Progenitor cell of endocrine pancreas (in vitro differentiated cells): ENCODE results near the gene MACROD2. TPM values are rescaled to one million over a fixed set of nuclear protein-coding genes. Genes with fewer than 3 reads are reported as not detected.

Source experiments
- DNase-seq: peaks from one replicate; pipeline ENCODE4 v3.0.0; 2021; ENCODE audit warnings: low spot score; ENCODE audit not compliant: unreplicated experiment
- H3K27ac Mint-ChIP-seq: 2 replicates; pipeline ENCODE4 v1.8.0; 2021; ENCODE audit warnings: mild to moderate bottlenecking, moderate library complexity, mixed read lengths
- H3K27me3 Mint-ChIP-seq: 2 replicates; pipeline ENCODE4 v1.8.0; 2021; ENCODE audit warnings: mixed read lengths
- H3K36me3 Mint-ChIP-seq: 2 replicates; pipeline ENCODE4 v1.8.0; 2022; ENCODE audit warnings: mixed read lengths; ENCODE audit not compliant: insufficient read depth
- H3K4me1 Mint-ChIP-seq: 2 replicates; pipeline ENCODE4 v1.8.0; 2021; ENCODE audit warnings: low read depth, mixed read lengths
- H3K4me3 Mint-ChIP-seq: 2 replicates; pipeline ENCODE4 v1.8.0; 2021; ENCODE audit warnings: low read depth, mild to moderate bottlenecking, moderate library complexity, mixed read lengths
- H3K9me3 Mint-ChIP-seq: 2 replicates; pipeline ENCODE4 v1.8.0; 2021; ENCODE audit warnings: low read depth, mixed read lengths
- total RNA-seq: library from RNA; stranded (reverse); gene quantifications from 2 replicates; pipeline ENCODE4 v1.2.1, GENCODE V29; 2021
- TF ChIP-seq, protein P1 (sequence below): fragments of 200-600 bp; sonication (generic); IDR thresholded peaks from one replicate; pipeline ENCODE4 v1.5.0; 2021; ENCODE audit warnings: antibody characterized with exemption, mild to moderate bottlenecking; ENCODE audit not compliant: unreplicated experiment

MACROD2 gene
- total RNA-seq, 1 donor from 2014 or later, result 7.6 TPM

DNA sequence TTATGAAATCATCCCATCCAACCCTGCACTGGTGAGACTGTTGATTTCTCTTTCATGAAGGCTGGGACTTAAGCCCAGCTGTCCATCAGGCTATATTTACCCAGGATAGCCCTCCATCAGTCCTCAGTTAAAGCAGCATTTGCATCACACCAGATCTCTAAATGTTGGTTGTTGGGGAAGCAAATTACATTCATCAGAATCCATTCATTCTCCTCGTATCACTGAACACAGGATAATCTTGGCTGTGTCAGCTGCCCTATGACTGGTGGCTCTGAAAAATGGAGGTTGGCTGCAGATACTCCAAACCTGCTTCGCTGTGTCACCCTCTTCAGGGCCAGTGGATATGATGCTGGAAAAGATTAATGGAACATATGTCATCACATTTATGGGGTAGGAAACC, 1859.6 kb downstream of the MACROD2 start:
- peaks cover 7% of the 10 kb centered on the region for H3K4me1 Mint-ChIP-seq
- no peak overlapping the region for H3K4me3 Mint-ChIP-seq
- no peak for DNase-seq
- H3K9me3 Mint-ChIP-seq, result no peaks in the 10 kb centered on the region
- no peaks in the 10 kb centered on the region for H3K36me3 Mint-ChIP-seq
- peaks cover 2% of the 10 kb centered on the region for H3K27me3 Mint-ChIP-seq
- TF ChIP-seq, protein P1, sequence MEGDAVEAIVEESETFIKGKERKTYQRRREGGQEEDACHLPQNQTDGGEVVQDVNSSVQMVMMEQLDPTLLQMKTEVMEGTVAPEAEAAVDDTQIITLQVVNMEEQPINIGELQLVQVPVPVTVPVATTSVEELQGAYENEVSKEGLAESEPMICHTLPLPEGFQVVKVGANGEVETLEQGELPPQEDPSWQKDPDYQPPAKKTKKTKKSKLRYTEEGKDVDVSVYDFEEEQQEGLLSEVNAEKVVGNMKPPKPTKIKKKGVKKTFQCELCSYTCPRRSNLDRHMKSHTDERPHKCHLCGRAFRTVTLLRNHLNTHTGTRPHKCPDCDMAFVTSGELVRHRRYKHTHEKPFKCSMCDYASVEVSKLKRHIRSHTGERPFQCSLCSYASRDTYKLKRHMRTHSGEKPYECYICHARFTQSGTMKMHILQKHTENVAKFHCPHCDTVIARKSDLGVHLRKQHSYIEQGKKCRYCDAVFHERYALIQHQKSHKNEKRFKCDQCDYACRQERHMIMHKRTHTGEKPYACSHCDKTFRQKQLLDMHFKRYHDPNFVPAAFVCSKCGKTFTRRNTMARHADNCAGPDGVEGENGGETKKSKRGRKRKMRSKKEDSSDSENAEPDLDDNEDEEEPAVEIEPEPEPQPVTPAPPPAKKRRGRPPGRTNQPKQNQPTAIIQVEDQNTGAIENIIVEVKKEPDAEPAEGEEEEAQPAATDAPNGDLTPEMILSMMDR, result no peak
- no peak overlapping the region for H3K27ac Mint-ChIP-seq

DNA sequence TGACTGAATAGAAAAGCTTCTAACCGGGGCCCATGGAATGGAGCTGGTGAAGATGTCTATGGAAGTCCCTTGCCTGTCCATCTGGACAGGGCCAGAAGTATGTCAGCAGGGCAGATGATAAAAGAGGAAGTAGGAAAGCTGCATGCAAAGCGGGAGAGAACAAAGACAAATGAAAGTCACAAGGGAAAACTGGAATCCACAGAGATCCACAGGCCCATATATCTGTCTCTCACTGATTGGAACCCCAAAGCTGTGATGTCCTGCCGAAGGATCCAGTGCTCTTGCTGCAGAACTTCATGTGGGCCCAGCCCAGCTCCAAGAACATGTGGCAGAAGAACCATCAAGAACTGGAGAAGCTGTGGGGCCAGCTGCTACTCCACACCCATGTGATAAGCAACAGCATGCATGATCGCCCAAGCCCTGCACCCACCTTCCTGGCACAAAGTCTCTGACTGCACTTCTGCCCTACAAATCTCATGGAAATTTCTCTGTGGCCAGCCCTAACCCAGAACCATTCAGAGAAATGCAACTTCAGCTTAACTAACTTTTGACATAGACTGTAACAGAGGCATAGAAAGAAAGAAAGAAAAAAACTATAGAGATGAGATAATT, 1862.0 kb downstream of the MACROD2 start:
- Mint-ChIP-seq H3K36me3 (no peaks in the 10 kb centered on the region), H3K4me3 (no peak overlapping the region), H3K9me3 (no peaks in the 10 kb centered on the region), H3K27ac (no peak overlapping the region), H3K4me1 (peaks cover 17% of the 10 kb centered on the region), H3K27me3 (peaks cover 2% of the 10 kb centered on the region)
- TF ChIP-seq, protein P1, result no peak
- DNase-seq, result no peak

- peaks cover under 1% of the 10 kb centered on the region for H3K27me3 Mint-ChIP-seq
- TF ChIP-seq, protein P1, result no peak
- H3K36me3 Mint-ChIP-seq, result no peaks in the 10 kb centered on the region
- DNase-seq, result no peak
- H3K27ac Mint-ChIP-seq, result no peak overlapping the region
- peaks cover 15% of the 10 kb centered on the region for H3K4me1 Mint-ChIP-seq
- H3K9me3 Mint-ChIP-seq, result no peaks in the 10 kb centered on the region
- no peak overlapping the region for H3K4me3 Mint-ChIP-seq
Measured at GRCh38 chr20:15859061-15859460, 1863.7 kb downstream of the MACROD2 start.

GRCh38 chr20:15860850-15861249, 1865.5 kb downstream of the MACROD2 start:
- Mint-ChIP-seq H3K9me3 (no peaks in the 10 kb centered on the region), H3K4me3 (no peak overlapping the region), H3K27ac (no peak overlapping the region), H3K27me3 (no peaks in the 10 kb centered on the region), H3K36me3 (no peaks in the 10 kb centered on the region), H3K4me1 (peaks cover 10% of the 10 kb centered on the region)
- no peak for DNase-seq
- TF ChIP-seq, protein P1, result no peak

GRCh38 chr20:15862178-15862577, 1866.9 kb downstream of the MACROD2 start:
- TF ChIP-seq, protein P1, result no peak
- Mint-ChIP-seq H3K27ac (no peak overlapping the region), H3K27me3 (no peaks in the 10 kb centered on the region), H3K4me1 (peaks cover 10% of the 10 kb centered on the region), H3K9me3 (no peaks in the 10 kb centered on the region), H3K4me3 (no peak overlapping the region), H3K36me3 (no peaks in the 10 kb centered on the region)
- DNase-seq, result no peak
